ENCODE measurements around the gene MPIG6B. TPM values are rescaled to one million over a fixed set of nuclear protein-coding genes. Genes with fewer than 3 reads are reported as not detected.

The MPIG6B gene
- total RNA-seq, 1 donor from 2014 or later: not detected

GRCh38 chr6:31768363-31769257, 45.4 kb downstream of the MPIG6B start:
- H3K4me3 Mint-ChIP-seq (ENCODE audit: unreplicated experiment): no peak overlapping the region
- peaks cover 5% of the 10 kb centered on the region for H3K4me1 Mint-ChIP-seq (ENCODE audit: low read depth)
- H3K9me3 Mint-ChIP-seq (ENCODE audit: low read depth): no peaks in the 10 kb centered on the region
- no peak overlapping the region for H3K27ac Mint-ChIP-seq (ENCODE audit: unreplicated experiment)
- no peak for TF ChIP-seq CTCF (IDR thresholded peaks at IDR 0.05)
- no peak for DNase-seq (ENCODE audit: low spot score)
- H3K36me3 Mint-ChIP-seq (ENCODE audit: low read depth): peaks cover under 1% of the 10 kb centered on the region
- no peaks in the 10 kb centered on the region for H3K27me3 Mint-ChIP-seq (ENCODE audit: low read depth)

- H3K27ac Mint-ChIP-seq (ENCODE audit: unreplicated experiment): no peak overlapping the region
- no peak overlapping the region for H3K4me3 Mint-ChIP-seq (ENCODE audit: unreplicated experiment)
- no peak for DNase-seq (ENCODE audit: low spot score)
- H3K9me3 Mint-ChIP-seq (ENCODE audit: low read depth): no peaks in the 10 kb centered on the region
- H3K36me3 Mint-ChIP-seq (ENCODE audit: low read depth): no peaks in the 10 kb centered on the region
- peak; percentile 78 for TF ChIP-seq CTCF (IDR thresholded peaks at IDR 0.05)
- H3K4me1 Mint-ChIP-seq (ENCODE audit: low read depth): no peaks in the 10 kb centered on the region
- no peaks in the 10 kb centered on the region for H3K27me3 Mint-ChIP-seq (ENCODE audit: low read depth)
Measured at GRCh38 chr6:31769684-31770371, 46.7 kb downstream of the MPIG6B start.

- no peak for TF ChIP-seq CTCF (IDR thresholded peaks at IDR 0.05)
- DNase-seq (ENCODE audit: low spot score): no peak
Measured at GRCh38 chr6:31770860-31771259, 47.7 kb downstream of the MPIG6B start.

GRCh38 chr6:31771992-31772358, 48.8 kb downstream of the MPIG6B start:
- no peaks in the 10 kb centered on the region for H3K9me3 Mint-ChIP-seq (ENCODE audit: low read depth)
- no peak overlapping the region for H3K4me3 Mint-ChIP-seq (ENCODE audit: unreplicated experiment)
- no peaks in the 10 kb centered on the region for H3K27me3 Mint-ChIP-seq (ENCODE audit: low read depth)
- no peak for DNase-seq (ENCODE audit: low spot score)
- H3K4me1 Mint-ChIP-seq (ENCODE audit: low read depth): peaks cover 4% of the 10 kb centered on the region
- no peak for TF ChIP-seq CTCF (IDR thresholded peaks at IDR 0.05)
- H3K36me3 Mint-ChIP-seq (ENCODE audit: low read depth): no peaks in the 10 kb centered on the region
- H3K27ac Mint-ChIP-seq (ENCODE audit: unreplicated experiment): no peak overlapping the region

More at GRCh38 chr6:31770860-31771259, 47.7 kb downstream of the MPIG6B start:
- no peak overlapping the region for H3K4me3 Mint-ChIP-seq (ENCODE audit: unreplicated experiment)
- H3K4me1 Mint-ChIP-seq (ENCODE audit: low read depth): no peaks in the 10 kb centered on the region
- no peaks in the 10 kb centered on the region for H3K27me3 Mint-ChIP-seq (ENCODE audit: low read depth)
- no peaks in the 10 kb centered on the region for H3K9me3 Mint-ChIP-seq (ENCODE audit: low read depth)
- H3K27ac Mint-ChIP-seq (ENCODE audit: unreplicated experiment): no peak overlapping the region
- no peaks in the 10 kb centered on the region for H3K36me3 Mint-ChIP-seq (ENCODE audit: low read depth)

GRCh38 chr6:31775184-31775583, 52.0 kb downstream of the MPIG6B start:
- no peak for TF ChIP-seq CTCF (IDR thresholded peaks at IDR 0.05)
- H3K4me3 Mint-ChIP-seq (ENCODE audit: unreplicated experiment): no peak overlapping the region

More at GRCh38 chr6:31775184-31775583, 52.0 kb downstream of the MPIG6B start:
- no peaks in the 10 kb centered on the region for H3K9me3 Mint-ChIP-seq (ENCODE audit: low read depth)
- no peak for DNase-seq (ENCODE audit: low spot score)
- peaks cover 2% of the 10 kb centered on the region for H3K36me3 Mint-ChIP-seq (ENCODE audit: low read depth)
- peaks cover 10% of the 10 kb centered on the region for H3K4me1 Mint-ChIP-seq (ENCODE audit: low read depth)
- no peak overlapping the region for H3K27ac Mint-ChIP-seq (ENCODE audit: unreplicated experiment)
- no peaks in the 10 kb centered on the region for H3K27me3 Mint-ChIP-seq (ENCODE audit: low read depth)
